HFFc6 (cell line): ENCODE measurements around the gene TP73. TPM values are rescaled to one million over a fixed set of nuclear protein-coding genes. Genes with fewer than 3 reads are reported as not detected.

Experiments used
- DNase-seq: peaks from one replicate; pipeline ENCODE4 v3.0.0-alpha.2; 2018
- H3K27ac Mint-ChIP-seq: 2 replicates; pipeline ENCODE4 v1.8.0; 2020; ENCODE audit warnings: mild to moderate bottlenecking, mixed read lengths
- H3K27me3 Mint-ChIP-seq: 2 replicates; pipeline ENCODE4 v1.8.0; 2021; ENCODE audit warnings: mild to moderate bottlenecking, moderate library complexity, mixed read lengths; ENCODE audit not compliant: insufficient read depth
- H3K36me3 Mint-ChIP-seq: 2 replicates; pipeline ENCODE4 v1.8.0; 2021; ENCODE audit warnings: low read depth, mixed read lengths
- H3K4me1 Mint-ChIP-seq: 2 replicates; pipeline ENCODE4 v1.8.0; 2020; ENCODE audit warnings: low read depth, mixed read lengths
- H3K4me3 Mint-ChIP-seq: 2 replicates; pipeline ENCODE4 v1.8.0; 2020; ENCODE audit warnings: mild to moderate bottlenecking, moderate library complexity, mixed read lengths
- H3K9me3 Mint-ChIP-seq: 2 replicates; pipeline ENCODE4 v1.8.0; 2020; ENCODE audit warnings: mild to moderate bottlenecking, mixed read lengths
- CTCF ChIP-seq: fragments of 200-600 bp; sonication (generic); IDR thresholded peaks from 2 replicates; pipeline ENCODE4 v1.5.0; 2021; ENCODE audit warnings: antibody characterized with exemption, mild to moderate bottlenecking
- total RNA-seq, 6 experiments: library from RNA; stranded (reverse); fragmentation: NEBNext Ultra II Directional; extraction: Animal tissue kit (Norgen Biotek cat#: 25700); gene quantifications; 2 replicates in 1 of 6; 3 replicates in 5 of 6; pipeline ENCODE4 v1.2.3, GENCODE V29; 2021

TP73 gene
- total RNA-seq, 6 experiments from 2014 or later, result not detected

- peak overlapping the region; percentile 55; the same call in 1 of the 2 replicates for H3K27ac Mint-ChIP-seq
- H3K27me3 Mint-ChIP-seq, result peaks cover 12% of the 10 kb centered on the region
- peaks cover 17% of the 10 kb centered on the region; the same call in 1 of the 2 replicates for H3K4me1 Mint-ChIP-seq
- H3K36me3 Mint-ChIP-seq, result no peaks in the 10 kb centered on the region
- DNase-seq, result no peak
- TF ChIP-seq CTCF, result no peak
- no peaks in the 10 kb centered on the region for H3K9me3 Mint-ChIP-seq
- H3K4me3 Mint-ChIP-seq, result no peak overlapping the region
Measured at GRCh38 chr1:3741566-3742438, 89.5 kb downstream of the TP73 start.

GRCh38 chr1:3742439-3743298 is 90.4 kb downstream of the TP73 start:
- no peaks in the 10 kb centered on the region for H3K36me3 Mint-ChIP-seq
- H3K4me1 Mint-ChIP-seq, result peaks cover 17% of the 10 kb centered on the region; the same call in 1 of the 2 replicates
- no peaks in the 10 kb centered on the region for H3K9me3 Mint-ChIP-seq

GRCh38 chr1:3743421-3743820 is 91.1 kb downstream of the TP73 start:
- no peak for TF ChIP-seq CTCF
- H3K4me1 Mint-ChIP-seq, result peaks cover 17% of the 10 kb centered on the region; the same call in 1 of the 2 replicates
- no peaks in the 10 kb centered on the region for H3K36me3 Mint-ChIP-seq
- H3K27ac Mint-ChIP-seq, result no peak overlapping the region
- no peak overlapping the region for H3K4me3 Mint-ChIP-seq
- DNase-seq, result peak; percentile 28
- H3K27me3 Mint-ChIP-seq, result peaks cover 12% of the 10 kb centered on the region
- H3K9me3 Mint-ChIP-seq, result no peaks in the 10 kb centered on the region

More at GRCh38 chr1:3742439-3743298, 90.4 kb downstream of the TP73 start:
- H3K4me3 Mint-ChIP-seq, result no peak overlapping the region
- TF ChIP-seq CTCF, result no peak
- H3K27ac Mint-ChIP-seq, result peak overlapping the region; percentile 55; the same call in 1 of the 2 replicates
- peaks cover 12% of the 10 kb centered on the region for H3K27me3 Mint-ChIP-seq
- no peak for DNase-seq

- Mint-ChIP-seq H3K36me3 (no peaks in the 10 kb centered on the region), H3K4me1 (peaks cover 17% of the 10 kb centered on the region; the same call in 1 of the 2 replicates), H3K27me3 (peaks cover 12% of the 10 kb centered on the region), H3K9me3 (no peaks in the 10 kb centered on the region), H3K4me3 (no peak overlapping the region), H3K27ac (no peak overlapping the region)
- DNase-seq, result no peak
- TF ChIP-seq CTCF, result no peak
Measured at GRCh38 chr1:3743826-3744225, 91.5 kb downstream of the TP73 start.

GRCh38 chr1:3744646-3745045 is 92.3 kb downstream of the TP73 start:
- peaks cover 17% of the 10 kb centered on the region for H3K27me3 Mint-ChIP-seq
- DNase-seq, result no peak
- H3K4me1 Mint-ChIP-seq, result peaks cover 17% of the 10 kb centered on the region; the same call in 1 of the 2 replicates
- no peaks in the 10 kb centered on the region for H3K36me3 Mint-ChIP-seq
- H3K4me3 Mint-ChIP-seq, result no peak overlapping the region
- no peak for TF ChIP-seq CTCF
- H3K27ac Mint-ChIP-seq, result no peak overlapping the region
- no peaks in the 10 kb centered on the region for H3K9me3 Mint-ChIP-seq
